ENCODE results near the gene CDH12.
"Not testable (repeated sequence)": the region's sequence is repeated elsewhere in the genome, so short reads cannot be mapped to it uniquely, and the experiment has no call there.

DNA sequence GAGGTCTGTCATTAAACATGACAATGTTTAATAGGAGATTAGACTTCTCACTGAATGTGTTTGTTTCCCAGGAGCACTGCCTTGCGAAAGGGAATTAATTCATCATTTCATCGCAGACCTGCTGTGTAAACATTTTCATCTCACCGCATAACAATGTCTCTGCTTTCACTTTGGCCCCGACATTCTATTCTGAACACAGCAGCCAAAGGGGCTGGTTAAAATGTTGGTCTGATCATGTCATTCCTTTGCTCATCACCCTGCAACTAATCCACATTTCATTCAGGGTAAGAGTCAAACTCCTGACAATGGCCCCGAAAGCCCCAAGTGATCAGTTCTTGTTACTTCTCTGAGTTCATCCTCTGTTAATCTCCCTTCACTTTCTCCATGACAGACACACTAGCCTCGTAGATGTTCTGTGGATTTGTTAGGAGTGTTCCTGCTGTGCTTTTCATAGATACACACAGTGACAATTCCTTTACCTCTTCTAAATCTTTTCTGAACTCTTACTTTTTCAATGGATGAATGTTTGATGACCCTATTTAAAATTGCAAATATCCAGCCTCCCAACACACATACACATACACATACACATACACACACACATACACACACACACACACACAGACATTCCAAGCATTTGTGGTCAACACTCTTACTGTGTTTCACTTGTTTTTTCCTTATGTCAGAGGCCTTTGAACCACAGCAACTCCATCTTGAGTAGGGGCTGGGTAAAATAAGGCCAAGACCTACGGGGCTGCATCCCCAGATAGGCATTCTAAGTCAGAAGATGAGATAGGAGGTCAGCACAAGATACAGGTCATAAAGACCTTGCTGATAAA lies 688.0 kb downstream of the CDH12 start:
- TF ChIP-seq POLR2A (IDR thresholded peaks at IDR 0.05; ENCODE audit: low read depth, low read length); POLR2AphosphoS5 (IDR thresholded peaks at IDR 0.05; ENCODE audit: low read depth, low read length); TAF1 (IDR thresholded peaks at IDR 0.05; ENCODE audit: low read depth, low read length); PAX5 (IDR thresholded peaks at IDR 0.05; ENCODE audit: insufficient read depth, low read length, severe bottlenecking): not testable (repeated sequence)

Data from GM12891 (cell line).